ENCODE data around the gene KLF11. TPM values are rescaled to one million over a fixed set of nuclear protein-coding genes. Genes with fewer than 3 reads are reported as not detected.

Gene KLF11
- total RNA-seq, 4 donors from 2014 or later: 20.1 to 57.2 (median 33.6) TPM

- TF ChIP-seq POLR2A (IDR thresholded peaks at IDR 0.05) (no peak), EP300 (IDR thresholded peaks at IDR 0.05) (no peak), CTCF (IDR thresholded peaks at IDR 0.05) (no peak), POLR2AphosphoS5 (IDR thresholded peaks at IDR 0.05) (no peak)
- peak overlapping the region in 2 of 4 donors; percentile 1 to 26 for H3K27ac ChIP-seq
- no peak for ATAC-seq
- no peaks in the 10 kb centered on the region for H3K36me3 ChIP-seq
- no peak overlapping the region for H3K4me3 ChIP-seq
- no peaks in the 10 kb centered on the region for H3K9me3 ChIP-seq
- peaks cover 0 to 79% (median 47%) of the 10 kb centered on the region in 3 donors for H3K4me1 ChIP-seq
- H3K27me3 ChIP-seq: no peaks in the 10 kb centered on the region
These were observed 4.6 kb upstream of the KLF11 start for GRCh38 chr2:10038716-10039115.

GRCh38 chr2:10039658-10040410, 3.5 kb upstream of the KLF11 start:
- H3K27me3 ChIP-seq: no peaks in the 10 kb centered on the region
- no peaks in the 10 kb centered on the region for H3K9me3 ChIP-seq
- H3K27ac ChIP-seq: peak overlapping the region in 3 of 4 donors; percentile 92 to 99 (median 98)
- peaks cover 0 to 87% (median 50%) of the 10 kb centered on the region in 3 donors for H3K4me1 ChIP-seq
- 64 to 65% methylated on average over 5 to 7 of the region's 16 CpGs for WGBS, 2 donors (ENCODE audit: low coverage in 1 of 2)
- no peak overlapping the region for H3K4me3 ChIP-seq
- H3K36me3 ChIP-seq: no peaks in the 10 kb centered on the region
- TF ChIP-seq POLR2A (IDR thresholded peaks at IDR 0.05) (no peak), EP300 (IDR thresholded peaks at IDR 0.05) (no peak), POLR2AphosphoS5 (IDR thresholded peaks at IDR 0.05) (peak; percentile 55), CTCF (IDR thresholded peaks at IDR 0.05) (peak in 2 of 4 experiments; percentile 33 to 36)
- ATAC-seq: no peak

- WGBS, 2 donors (ENCODE audit: low coverage in 1 of 2): 46 to 91% methylated on average over 5 to 14 of the region's 14 CpGs
- peaks cover 0 to 7% of the 10 kb centered on the region in 2 donors for H3K36me3 ChIP-seq
- no peaks in the 10 kb centered on the region for H3K27me3 ChIP-seq
- no peak for ATAC-seq
- peaks cover 0 to 88% (median 49%) of the 10 kb centered on the region in 3 donors for H3K4me1 ChIP-seq
- peak overlapping the region; percentile 62 to 99 (median 95) for H3K27ac ChIP-seq
- no peak for TF ChIP-seq EP300 (IDR thresholded peaks at IDR 0.05)
- peak overlapping the region in 1 of 2 donors; percentile 79 for H3K4me3 ChIP-seq
- no peaks in the 10 kb centered on the region for H3K9me3 ChIP-seq
These were observed 1.6 kb upstream of the KLF11 start for GRCh38 chr2:10041711-10042110.

GRCh38 chr2:10042301-10043161, 819 bp upstream of the KLF11 start:
- Histone ChIP-seq H3K27me3 (no peaks in the 10 kb centered on the region), H3K4me1 (peaks cover 0 to 88% (median 52%) of the 10 kb centered on the region in 3 donors), H3K9me3 (no peaks in the 10 kb centered on the region), H3K36me3 (peaks cover 0 to 15% of the 10 kb centered on the region in 2 donors), H3K27ac (peak overlapping the region; percentile 62 to 99 (median 95)), H3K4me3 (peak overlapping the region; percentile 23 to 79)
- 9% methylated on average over 27 of the region's 54 CpGs; no CpG with 5 or more reads in 1 of the 2 donors for WGBS, 2 donors (ENCODE audit: low coverage in 1 of 2)
- peak; percentile 63 for ATAC-seq
- peak; percentile 24 to 33 for TF ChIP-seq POLR2A (IDR thresholded peaks at IDR 0.05)
- TF ChIP-seq EP300 (IDR thresholded peaks at IDR 0.05): no peak
- peak in 2 of 4 experiments; percentile 3 to 44 for TF ChIP-seq CTCF (IDR thresholded peaks at IDR 0.05)
- TF ChIP-seq POLR2AphosphoS5 (IDR thresholded peaks at IDR 0.05): peak; percentile 83

GRCh38 chr2:10043906-10044601, 704 bp downstream of the KLF11 start:
- peak overlapping the region; percentile 47 to 79 for H3K4me3 ChIP-seq
- peak overlapping the region; percentile 87 to 99 (median 95) for H3K27ac ChIP-seq
- H3K36me3 ChIP-seq: peaks cover 0 to 28% of the 10 kb centered on the region in 2 donors
- H3K9me3 ChIP-seq: no peaks in the 10 kb centered on the region
- WGBS, 2 donors (ENCODE audit: low coverage in 1 of 2): 1 to 15% methylated on average over 11 to 21 of the region's 90 CpGs
- H3K4me1 ChIP-seq: peaks cover 0 to 88% (median 65%) of the 10 kb centered on the region in 3 donors
- ATAC-seq: peak; percentile 75
- no peaks in the 10 kb centered on the region for H3K27me3 ChIP-seq
- no peak for TF ChIP-seq POLR2A (IDR thresholded peaks at IDR 0.05)
- peak; percentile 81 for TF ChIP-seq POLR2AphosphoS5 (IDR thresholded peaks at IDR 0.05)
- TF ChIP-seq CTCF (IDR thresholded peaks at IDR 0.05): peak in 1 of 4 experiments; percentile 6
- no peak for TF ChIP-seq EP300 (IDR thresholded peaks at IDR 0.05)

Data from gastroesophageal sphincter (tissue), 4 donors.